HepG2 (cell line): ENCODE measurements around the gene EXOC6B. TPM values are rescaled to one million over a fixed set of nuclear protein-coding genes. Genes with fewer than 3 reads are reported as not detected.

Experiments
- CEBPG ChIP-seq: IDR thresholded peaks from 2 replicates; pipeline ENCODE4 v1.6.1; 2016
- FOXA3 ChIP-seq: IDR thresholded peaks from 2 replicates; pipeline ENCODE4 v1.6.1; 2016; ENCODE audit warnings: missing genetic modification reagents, missing compliant biosample characterization
- HIVEP1 ChIP-seq: sonication (generic); formaldehyde crosslinking; IDR thresholded peaks from 2 replicates; pipeline ENCODE4 v1.4.0; 2020; ENCODE audit warnings: mild to moderate bottlenecking, missing genetic modification reagents
- HMG20B ChIP-seq: conservative IDR thresholded peaks from 2 replicates; pipeline ENCODE4 v1.6.1; 2016; ENCODE audit warnings: missing genetic modification reagents, missing compliant biosample characterization
- KDM2A ChIP-seq: sonication (generic); formaldehyde crosslinking; IDR thresholded peaks from 2 replicates; pipeline ENCODE4 v1.4.0; 2020; ENCODE audit warnings: low read depth, missing genetic modification reagents, borderline replicate concordance
- MAFK ChIP-seq, 2 experiments: IDR thresholded peaks in 1 of 2; conservative IDR thresholded peaks in 1 of 2; 2 replicates each; pipeline ENCODE4 v1.6.1; 2011; ENCODE audit warnings: improper control_type of control experiment in 2 of 2, low read length in 2 of 2
- NR2C2 ChIP-seq: sonication (generic); formaldehyde crosslinking; IDR thresholded peaks from 2 replicates; pipeline ENCODE4 v1.4.0; 2020; ENCODE audit warnings: missing genetic modification reagents, mild to moderate bottlenecking, moderate library complexity, borderline replicate concordance
- RAD21 ChIP-seq: fragments of 450-650 bp; formaldehyde crosslinking; IDR thresholded peaks from 2 replicates; pipeline ENCODE4 v1.5.0; 2020; ENCODE audit warnings: mild to moderate bottlenecking
- RXRB ChIP-seq: IDR thresholded peaks from 2 replicates; pipeline ENCODE4 v1.6.1; 2016; ENCODE audit warnings: borderline replicate concordance, missing genetic modification reagents, missing compliant biosample characterization
- SETDB1 ChIP-seq: sonication (generic); formaldehyde crosslinking; IDR thresholded peaks from 2 replicates; pipeline ENCODE4 v1.5.1; 2020; ENCODE audit warnings: missing genetic modification reagents, mild to moderate bottlenecking, borderline replicate concordance
- SIX1 ChIP-seq: sonication (generic); formaldehyde crosslinking; IDR thresholded peaks from 2 replicates; pipeline ENCODE4 v1.4.0; 2020; ENCODE audit warnings: missing genetic modification reagents, borderline replicate concordance
- SOX6 ChIP-seq, 2 experiments: fragments of 450-650 bp in 1 of 2; sonication (generic) in 1 of 2; formaldehyde crosslinking in 1 of 2; IDR thresholded peaks; 2 replicates each; pipeline versions ENCODE4 v1.4.0 to v1.6.1; 2017 to 2020; ENCODE audit warnings: antibody characterized with exemption in 1 of 2, mild to moderate bottlenecking in 1 of 2, missing genetic modification reagents in 1 of 2
- THAP11 ChIP-seq: IDR thresholded peaks from 2 replicates; pipeline ENCODE4 v1.6.1; 2016; ENCODE audit warnings: missing biosample characterization, missing genetic modification reagents
- XRCC5 ChIP-seq: fragments of 200-400 bp; formaldehyde crosslinking; optimal IDR thresholded peaks from 2 replicates; pipeline ENCODE3; 2017; ENCODE audit warnings: mild to moderate bottlenecking, low read length
- ZMYM4 ChIP-seq: sonication (generic); formaldehyde crosslinking; IDR thresholded peaks from 2 replicates; pipeline ENCODE4 v1.8.1; 2023; ENCODE audit warnings: mild to moderate bottlenecking, missing genetic modification reagents
- ZNF136 ChIP-seq: sonication (generic); formaldehyde crosslinking; IDR thresholded peaks from 2 replicates; pipeline ENCODE4 v1.8.1; 2022; ENCODE audit warnings: low read depth, mild to moderate bottlenecking, moderate library complexity, missing genetic modification reagents
- ZNF891 ChIP-seq: sonication (generic); formaldehyde crosslinking; IDR thresholded peaks from 2 replicates; pipeline ENCODE4 v1.5.0; 2020; ENCODE audit warnings: mild to moderate bottlenecking, missing genetic modification reagents
- polyA plus RNA-seq, 8 experiments: library from polyadenylated mRNA; depleted of rRNA in 3 of 8; stranded (reverse) in 7 of 8; unstranded in 1 of 8; fragments of >200 nt; fragmentation: Illumina TruSeq in 4 of 8; extraction: Trizol in 4 of 8; gene quantifications; 2 replicates each; pipeline versions ENCODE4 v1.2.1 to v1.2.3, GENCODE V29; 2011 to 2016; ENCODE audit warnings: low read depth in 4 of 8, missing spikeins in 1 of 8, mixed read lengths in 1 of 8; ENCODE audit not compliant: insufficient read depth in 1 of 8
- total RNA-seq, 5 experiments: library from RNA; depleted of rRNA; stranded (reverse); fragments of >200 nt; fragmentation: Illumina TruSeq; extraction: Trizol; gene quantifications; 2 replicates each; pipeline ENCODE4 v1.2.3, GENCODE V29; 2016; ENCODE audit warnings: low read depth in 1 of 5
- TF ChIP-seq, protein P1 (sequence below): sonication (generic); formaldehyde crosslinking; IDR thresholded peaks from 2 replicates; pipeline ENCODE4 v1.4.0; 2020; ENCODE audit warnings: missing genetic modification reagents
- TF ChIP-seq, protein P2 (sequence below): sonication (generic); formaldehyde crosslinking; IDR thresholded peaks from 2 replicates; pipeline ENCODE4 v1.5.0; 2020; ENCODE audit warnings: mild to moderate bottlenecking, missing genetic modification reagents, moderate library complexity
- TF ChIP-seq, protein P3 (sequence below): sonication (generic); formaldehyde crosslinking; IDR thresholded peaks from 2 replicates; pipeline ENCODE4 v1.4.0; 2020; ENCODE audit warnings: missing genetic modification reagents, mild to moderate bottlenecking, borderline replicate concordance
- TF ChIP-seq, protein P4 (sequence below): IDR thresholded peaks from 2 replicates; pipeline ENCODE4 v1.6.1; 2016; ENCODE audit warnings: missing genetic modification reagents, missing compliant biosample characterization

Gene EXOC6B
- total and polyA plus RNA-seq, 2 of the 13 experiments (the other 11 are each of a cell fraction or from before 2014, with no cell fraction given): 9.1 to 15.9 TPM

DNA sequence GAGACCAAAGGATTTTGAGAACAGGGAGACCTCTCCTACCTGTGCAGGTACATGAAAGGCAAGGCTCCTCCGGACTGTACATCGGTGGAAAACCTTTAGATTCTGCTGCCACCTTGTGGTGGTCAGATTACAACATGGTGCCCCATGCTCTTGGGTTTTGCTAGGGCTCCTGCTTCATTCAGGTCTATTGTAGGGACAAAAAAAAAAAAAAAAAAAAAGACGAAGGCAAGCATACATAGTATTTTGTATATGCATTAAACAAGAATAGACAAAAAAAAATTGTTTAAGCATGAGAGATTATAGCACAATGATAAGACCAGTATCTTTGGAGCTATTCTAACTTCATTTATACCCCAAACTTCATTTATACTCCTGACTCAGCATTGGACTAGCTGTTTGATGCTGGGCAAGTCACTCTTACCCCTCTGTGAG is 34.0 kb upstream of the EXOC6B start (continued):
- TF ChIP-seq, protein P1, sequence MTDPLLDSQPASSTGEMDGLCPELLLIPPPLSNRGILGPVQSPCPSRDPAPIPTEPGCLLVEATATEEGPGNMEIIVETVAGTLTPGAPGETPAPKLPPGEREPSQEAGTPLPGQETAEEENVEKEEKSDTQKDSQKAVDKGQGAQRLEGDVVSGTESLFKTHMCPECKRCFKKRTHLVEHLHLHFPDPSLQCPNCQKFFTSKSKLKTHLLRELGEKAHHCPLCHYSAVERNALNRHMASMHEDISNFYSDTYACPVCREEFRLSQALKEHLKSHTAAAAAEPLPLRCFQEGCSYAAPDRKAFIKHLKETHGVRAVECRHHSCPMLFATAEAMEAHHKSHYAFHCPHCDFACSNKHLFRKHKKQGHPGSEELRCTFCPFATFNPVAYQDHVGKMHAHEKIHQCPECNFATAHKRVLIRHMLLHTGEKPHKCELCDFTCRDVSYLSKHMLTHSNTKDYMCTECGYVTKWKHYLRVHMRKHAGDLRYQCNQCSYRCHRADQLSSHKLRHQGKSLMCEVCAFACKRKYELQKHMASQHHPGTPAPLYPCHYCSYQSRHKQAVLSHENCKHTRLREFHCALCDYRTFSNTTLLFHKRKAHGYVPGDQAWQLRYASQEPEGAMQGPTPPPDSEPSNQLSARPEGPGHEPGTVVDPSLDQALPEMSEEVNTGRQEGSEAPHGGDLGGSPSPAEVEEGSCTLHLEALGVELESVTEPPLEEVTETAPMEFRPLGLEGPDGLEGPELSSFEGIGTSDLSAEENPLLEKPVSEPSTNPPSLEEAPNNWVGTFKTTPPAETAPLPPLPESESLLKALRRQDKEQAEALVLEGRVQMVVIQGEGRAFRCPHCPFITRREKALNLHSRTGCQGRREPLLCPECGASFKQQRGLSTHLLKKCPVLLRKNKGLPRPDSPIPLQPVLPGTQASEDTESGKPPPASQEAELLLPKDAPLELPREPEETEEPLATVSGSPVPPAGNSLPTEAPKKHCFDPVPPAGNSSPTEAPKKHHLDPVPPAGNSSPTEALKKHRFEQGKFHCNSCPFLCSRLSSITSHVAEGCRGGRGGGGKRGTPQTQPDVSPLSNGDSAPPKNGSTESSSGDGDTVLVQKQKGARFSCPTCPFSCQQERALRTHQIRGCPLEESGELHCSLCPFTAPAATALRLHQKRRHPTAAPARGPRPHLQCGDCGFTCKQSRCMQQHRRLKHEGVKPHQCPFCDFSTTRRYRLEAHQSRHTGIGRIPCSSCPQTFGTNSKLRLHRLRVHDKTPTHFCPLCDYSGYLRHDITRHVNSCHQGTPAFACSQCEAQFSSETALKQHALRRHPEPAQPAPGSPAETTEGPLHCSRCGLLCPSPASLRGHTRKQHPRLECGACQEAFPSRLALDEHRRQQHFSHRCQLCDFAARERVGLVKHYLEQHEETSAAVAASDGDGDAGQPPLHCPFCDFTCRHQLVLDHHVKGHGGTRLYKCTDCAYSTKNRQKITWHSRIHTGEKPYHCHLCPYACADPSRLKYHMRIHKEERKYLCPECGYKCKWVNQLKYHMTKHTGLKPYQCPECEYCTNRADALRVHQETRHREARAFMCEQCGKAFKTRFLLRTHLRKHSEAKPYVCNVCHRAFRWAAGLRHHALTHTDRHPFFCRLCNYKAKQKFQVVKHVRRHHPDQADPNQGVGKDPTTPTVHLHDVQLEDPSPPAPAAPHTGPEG (CRISPR knock-in tag): no peak
- no peak for TF ChIP-seq SETDB1
- TF ChIP-seq, protein P2, sequence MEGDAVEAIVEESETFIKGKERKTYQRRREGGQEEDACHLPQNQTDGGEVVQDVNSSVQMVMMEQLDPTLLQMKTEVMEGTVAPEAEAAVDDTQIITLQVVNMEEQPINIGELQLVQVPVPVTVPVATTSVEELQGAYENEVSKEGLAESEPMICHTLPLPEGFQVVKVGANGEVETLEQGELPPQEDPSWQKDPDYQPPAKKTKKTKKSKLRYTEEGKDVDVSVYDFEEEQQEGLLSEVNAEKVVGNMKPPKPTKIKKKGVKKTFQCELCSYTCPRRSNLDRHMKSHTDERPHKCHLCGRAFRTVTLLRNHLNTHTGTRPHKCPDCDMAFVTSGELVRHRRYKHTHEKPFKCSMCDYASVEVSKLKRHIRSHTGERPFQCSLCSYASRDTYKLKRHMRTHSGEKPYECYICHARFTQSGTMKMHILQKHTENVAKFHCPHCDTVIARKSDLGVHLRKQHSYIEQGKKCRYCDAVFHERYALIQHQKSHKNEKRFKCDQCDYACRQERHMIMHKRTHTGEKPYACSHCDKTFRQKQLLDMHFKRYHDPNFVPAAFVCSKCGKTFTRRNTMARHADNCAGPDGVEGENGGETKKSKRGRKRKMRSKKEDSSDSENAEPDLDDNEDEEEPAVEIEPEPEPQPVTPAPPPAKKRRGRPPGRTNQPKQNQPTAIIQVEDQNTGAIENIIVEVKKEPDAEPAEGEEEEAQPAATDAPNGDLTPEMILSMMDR (CRISPR knock-in tag): peak; percentile 90
- TF ChIP-seq MAFK (conservative IDR thresholded peaks at IDR 0.05 in 1 of 2, IDR thresholded peaks at IDR 0.05 in 1 of 2; ENCODE audit: low read length in 2 of 2): peak in 1 of 2 experiments; percentile 53; a peak in 3 of 4 replicates
- peak; percentile 38; the same call in 1 of the 2 replicates for TF ChIP-seq THAP11 (CRISPR knock-in tag)
- no peak for TF ChIP-seq HIVEP1 (CRISPR knock-in tag)
- peak; percentile 76 for TF ChIP-seq RAD21 (CRISPR knock-in tag)
- peak; percentile 22; the same call in 1 of the 2 replicates for TF ChIP-seq RXRB (CRISPR knock-in tag)
- no peak for TF ChIP-seq ZNF136
- TF ChIP-seq SIX1 (CRISPR knock-in tag): no peak
- peak; percentile 43; the same call in 1 of the 2 replicates for TF ChIP-seq KDM2A (CRISPR knock-in tag)
- TF ChIP-seq NR2C2: no peak
- TF ChIP-seq XRCC5: peak; percentile 70
- TF ChIP-seq, protein P3, sequence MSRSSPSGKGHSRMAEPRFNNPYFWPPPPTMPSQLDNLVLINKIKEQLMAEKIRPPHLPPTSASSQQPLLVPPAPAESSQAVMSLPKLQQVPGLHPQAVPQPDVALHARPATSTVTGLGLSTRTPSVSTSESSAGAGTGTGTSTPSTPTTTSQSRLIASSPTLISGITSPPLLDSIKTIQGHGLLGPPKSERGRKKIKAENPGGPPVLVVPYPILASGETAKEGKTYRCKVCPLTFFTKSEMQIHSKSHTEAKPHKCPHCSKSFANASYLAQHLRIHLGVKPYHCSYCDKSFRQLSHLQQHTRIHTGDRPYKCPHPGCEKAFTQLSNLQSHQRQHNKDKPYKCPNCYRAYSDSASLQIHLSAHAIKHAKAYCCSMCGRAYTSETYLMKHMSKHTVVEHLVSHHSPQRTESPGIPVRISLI (CRISPR knock-in tag): peak; percentile 46; the same call in 1 of the 2 replicates
- TF ChIP-seq, protein P4, sequence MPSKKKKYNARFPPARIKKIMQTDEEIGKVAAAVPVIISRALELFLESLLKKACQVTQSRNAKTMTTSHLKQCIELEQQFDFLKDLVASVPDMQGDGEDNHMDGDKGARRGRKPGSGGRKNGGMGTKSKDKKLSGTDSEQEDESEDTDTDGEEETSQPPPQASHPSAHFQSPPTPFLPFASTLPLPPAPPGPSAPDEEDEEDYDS (CRISPR knock-in tag): 0 out of 2 replicates have a peak, but pooled peaks have one; percentile 40
- 0 out of 2 replicates have a peak, but pooled peaks have one; percentile 23 for TF ChIP-seq ZMYM4 (CRISPR knock-in tag)
- no peak for TF ChIP-seq SOX6 (IDR thresholded peaks at IDR 0.05)
- TF ChIP-seq SOX6 (CRISPR knock-in tag; IDR thresholded peaks at IDR 0.05): peak; percentile 21; the same call in 1 of the 2 replicates
- peak; percentile 64; the same call in 1 of the 2 replicates for TF ChIP-seq CEBPG (CRISPR knock-in tag)
- TF ChIP-seq HMG20B: no peak
- 0 out of 2 replicates have a peak, but pooled peaks have one; percentile 13 for TF ChIP-seq FOXA3 (CRISPR knock-in tag)
- no peak for TF ChIP-seq ZNF891 (CRISPR knock-in tag)
